HFFc6 (cell line): ENCODE data around the gene ZNF628. TPM values are rescaled to one million over a fixed set of nuclear protein-coding genes. Genes with fewer than 3 reads are reported as not detected.

ENCODE experiments used
- DNase-seq: peaks from one replicate; pipeline ENCODE4 v3.0.0-alpha.2; 2018
- H3K27ac Mint-ChIP-seq: 2 replicates; pipeline ENCODE4 v1.8.0; 2020; ENCODE audit warnings: mild to moderate bottlenecking, mixed read lengths
- H3K27me3 Mint-ChIP-seq: 2 replicates; pipeline ENCODE4 v1.8.0; 2021; ENCODE audit warnings: mild to moderate bottlenecking, moderate library complexity, mixed read lengths; ENCODE audit not compliant: insufficient read depth
- H3K36me3 Mint-ChIP-seq: 2 replicates; pipeline ENCODE4 v1.8.0; 2021; ENCODE audit warnings: low read depth, mixed read lengths
- H3K4me1 Mint-ChIP-seq: 2 replicates; pipeline ENCODE4 v1.8.0; 2020; ENCODE audit warnings: low read depth, mixed read lengths
- H3K4me3 Mint-ChIP-seq: 2 replicates; pipeline ENCODE4 v1.8.0; 2020; ENCODE audit warnings: mild to moderate bottlenecking, moderate library complexity, mixed read lengths
- H3K9me3 Mint-ChIP-seq: 2 replicates; pipeline ENCODE4 v1.8.0; 2020; ENCODE audit warnings: mild to moderate bottlenecking, mixed read lengths
- CTCF ChIP-seq: fragments of 200-600 bp; sonication (generic); IDR thresholded peaks from 2 replicates; pipeline ENCODE4 v1.5.0; 2021; ENCODE audit warnings: antibody characterized with exemption, mild to moderate bottlenecking
- total RNA-seq, 6 experiments: library from RNA; stranded (reverse); fragmentation: NEBNext Ultra II Directional; extraction: Animal tissue kit (Norgen Biotek cat#: 25700); gene quantifications; 2 replicates in 1 of 6; 3 replicates in 5 of 6; pipeline ENCODE4 v1.2.3, GENCODE V29; 2021

Gene ZNF628
- total RNA-seq, 6 experiments from 2014 or later: 8.6 to 11.3 (median 9.5) TPM

DNA sequence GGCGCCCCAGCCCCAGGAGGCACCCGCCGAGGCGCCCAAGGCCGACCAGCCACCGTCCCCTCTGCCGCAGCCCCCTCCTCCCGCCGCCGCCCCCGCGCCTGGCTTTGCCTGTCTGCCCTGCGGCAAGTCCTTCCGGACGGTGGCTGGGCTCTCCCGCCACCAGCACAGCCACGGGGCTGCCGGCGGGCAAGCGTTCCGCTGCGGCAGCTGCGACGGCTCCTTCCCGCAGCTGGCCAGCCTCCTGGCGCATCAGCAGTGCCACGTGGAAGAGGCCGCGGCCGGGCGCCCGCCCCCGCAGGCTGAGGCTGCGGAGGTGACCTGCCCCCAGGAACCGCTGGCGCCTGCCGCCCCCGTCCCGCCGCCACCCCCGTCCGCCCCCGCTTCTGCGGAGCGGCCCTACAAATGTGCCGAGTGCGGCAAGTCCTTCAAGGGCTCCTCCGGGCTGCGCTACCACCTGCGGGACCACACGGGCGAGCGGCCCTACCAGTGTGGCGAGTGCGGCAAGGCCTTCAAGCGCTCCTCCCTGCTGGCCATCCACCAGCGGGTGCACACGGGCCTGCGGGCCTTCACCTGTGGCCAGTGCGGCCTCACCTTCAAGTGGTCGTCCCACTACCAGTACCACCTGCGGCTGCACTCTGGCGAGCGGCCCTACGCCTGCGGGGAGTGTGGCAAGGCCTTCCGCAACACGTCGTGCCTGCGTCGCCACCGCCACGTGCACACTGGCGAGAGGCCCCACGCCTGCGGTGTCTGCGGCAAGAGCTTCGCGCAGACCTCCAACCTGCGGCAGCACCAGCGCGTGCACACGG is 5.9 kb downstream of the ZNF628 start:
- H3K36me3 Mint-ChIP-seq: no peaks in the 10 kb centered on the region; the same call in 1 of the 2 replicates
- H3K9me3 Mint-ChIP-seq: no peaks in the 10 kb centered on the region
- H3K27me3 Mint-ChIP-seq: peaks cover 2% of the 10 kb centered on the region
- no peak for DNase-seq
- H3K27ac Mint-ChIP-seq: no peak overlapping the region
- H3K4me3 Mint-ChIP-seq: no peak overlapping the region
- no peak for TF ChIP-seq CTCF
- peaks cover 44% of the 10 kb centered on the region for H3K4me1 Mint-ChIP-seq

DNA sequence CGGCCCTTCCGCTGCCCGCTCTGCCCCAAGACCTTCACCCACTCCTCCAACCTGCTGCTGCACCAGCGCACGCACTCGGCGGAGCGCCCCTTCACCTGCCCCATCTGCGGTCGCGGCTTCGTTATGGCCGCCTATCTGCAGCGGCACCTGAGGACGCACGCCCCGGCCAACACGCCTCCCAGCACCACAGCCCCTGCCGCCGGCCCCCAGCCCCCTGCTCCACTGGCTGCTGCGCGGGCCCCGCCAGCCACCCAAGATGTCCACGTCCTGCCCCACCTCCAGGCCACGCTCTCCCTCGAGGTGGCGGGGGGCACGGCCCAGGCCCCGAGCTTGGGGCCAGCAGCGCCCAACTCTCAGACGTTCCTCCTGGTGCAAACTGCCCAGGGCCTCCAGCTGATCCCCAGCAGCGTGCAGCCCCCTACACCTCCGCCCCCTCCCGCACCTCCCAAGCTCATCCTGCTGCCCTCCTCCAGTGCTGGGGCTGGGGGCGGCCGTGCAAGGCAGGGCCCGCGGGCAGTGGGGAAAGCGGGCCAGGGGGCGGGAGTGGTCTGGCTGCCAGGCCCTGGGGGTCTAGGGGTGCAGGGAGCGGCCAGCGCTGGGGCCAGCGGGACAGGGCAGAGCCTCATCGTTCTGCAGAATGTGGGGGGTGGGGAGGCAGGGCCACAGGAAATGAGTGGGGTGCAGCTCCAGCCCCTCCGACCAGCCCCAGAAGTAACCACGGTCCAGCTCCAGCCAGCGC is 6.7 kb downstream of the ZNF628 start:
- H3K4me1 Mint-ChIP-seq: peaks cover 41% of the 10 kb centered on the region
- DNase-seq: no peak
- H3K9me3 Mint-ChIP-seq: no peaks in the 10 kb centered on the region
- H3K27ac Mint-ChIP-seq: no peak overlapping the region
- no peaks in the 10 kb centered on the region; the same call in 1 of the 2 replicates for H3K36me3 Mint-ChIP-seq
- TF ChIP-seq CTCF: no peak
- no peak overlapping the region for H3K4me3 Mint-ChIP-seq
- peaks cover 2% of the 10 kb centered on the region for H3K27me3 Mint-ChIP-seq

- H3K27ac Mint-ChIP-seq: peak overlapping the region; percentile 97
- H3K4me1 Mint-ChIP-seq: peaks cover 38% of the 10 kb centered on the region
- H3K36me3 Mint-ChIP-seq: no peaks in the 10 kb centered on the region
- H3K9me3 Mint-ChIP-seq: no peaks in the 10 kb centered on the region
- no peak for TF ChIP-seq CTCF
- peaks cover 4% of the 10 kb centered on the region for H3K27me3 Mint-ChIP-seq
- H3K4me3 Mint-ChIP-seq: peak overlapping the region; percentile 87
- no peak for DNase-seq
Observed at GRCh38 chr19:55483706-55484592, 7.5 kb downstream of the ZNF628 start.

DNA sequence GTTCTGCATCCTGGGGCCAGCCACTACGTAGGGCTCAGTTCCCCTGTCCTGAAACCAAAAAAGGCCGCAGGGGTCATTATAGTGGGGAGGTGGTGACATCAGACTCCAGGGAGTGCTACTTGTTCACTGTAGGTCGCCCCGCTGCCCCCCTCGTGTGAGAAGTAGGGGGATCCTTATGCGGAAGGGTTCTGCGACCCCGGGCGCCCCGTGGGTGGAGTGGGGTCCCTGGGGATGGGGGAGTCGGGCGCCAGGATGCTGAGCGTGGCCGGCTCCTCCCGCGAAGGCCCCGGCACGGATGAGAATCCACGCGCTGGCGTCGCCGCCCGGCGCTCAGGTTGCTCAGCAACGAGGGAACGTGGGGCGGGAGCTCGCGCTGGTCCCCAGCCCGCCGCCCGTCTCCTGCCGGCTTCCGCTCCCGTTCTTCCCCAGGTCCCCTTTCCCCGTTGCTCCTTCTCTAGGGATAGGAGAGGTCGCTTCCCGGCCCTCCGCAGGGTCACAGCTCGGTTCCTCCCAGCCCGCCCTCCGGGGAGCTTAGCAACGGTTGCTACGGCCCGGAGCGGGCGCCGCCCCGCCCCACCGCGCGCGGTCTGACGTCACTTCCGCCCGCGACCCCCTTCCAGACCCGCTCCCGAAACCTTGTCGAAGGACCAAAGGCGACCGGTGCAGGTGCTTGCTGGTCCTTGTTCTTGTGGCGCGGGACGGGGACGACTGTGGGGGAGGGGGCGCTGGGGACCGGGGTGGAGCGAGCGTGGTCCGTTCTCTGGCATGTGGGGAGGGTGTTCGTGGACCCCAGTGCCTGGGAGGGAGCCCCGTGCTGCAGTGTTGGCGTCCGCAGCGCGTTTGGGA is 8.4 kb downstream of the ZNF628 start, which contains the start of gene NAT14:
NAT14 (plus strand) TSS at position 596 of the 846 bp plus-strand sequence. CDS start 521 bp downstream, outside the sequence.
- no peak for TF ChIP-seq CTCF

More for the DNA sequence above, 8.4 kb downstream of the ZNF628 start, which contains the start of gene NAT14:
- Mint-ChIP-seq H3K4me1 (peaks cover 30% of the 10 kb centered on the region), H3K27ac (peak within 1 kb of the TSS; percentile 97), H3K4me3 (peak within 1 kb of the TSS; percentile 87), H3K27me3 (peaks cover 4% of the 10 kb centered on the region), H3K9me3 (no peaks in the 10 kb centered on the region), H3K36me3 (no peaks in the 10 kb centered on the region)
- peak; percentile 36 for DNase-seq
